Adipocyte (in vitro differentiated cells): ENCODE data around the gene GLOD4.
"Not testable (repeated sequence)": the region's sequence is repeated elsewhere in the genome, so short reads cannot be mapped to it uniquely, and the experiment has no call there.

Experiments
- DNase-seq: peaks from one replicate; pipeline ENCODE4 v3.0.0-alpha.2; 2015; ENCODE audit warnings: low read depth
- H3K27me3 ChIP-seq: replicated peaks from 2 replicates; pipeline ENCODE4 v1.7.0; 2013; ENCODE audit warnings: mild to moderate bottlenecking, low read length, moderate library complexity; ENCODE audit not compliant: control insufficient read depth, insufficient read depth
- H3K36me3 ChIP-seq: 2 replicates; pipeline ENCODE4 v1.7.0; 2013; ENCODE audit warnings: low read length, mild to moderate bottlenecking, moderate library complexity; ENCODE audit not compliant: control insufficient read depth, insufficient read depth, severe bottlenecking
- H3K4me1 ChIP-seq: 2 replicates; pipeline ENCODE4 v1.7.0; 2013; ENCODE audit warnings: mild to moderate bottlenecking, low read length, moderate library complexity; ENCODE audit not compliant: control insufficient read depth, insufficient read depth
- H3K4me3 ChIP-seq: 2 replicates; pipeline ENCODE4 v1.7.0; 2013; ENCODE audit warnings: mild to moderate bottlenecking, low read length, moderate library complexity
- H3K9ac ChIP-seq: 2 replicates; pipeline ENCODE4 v1.7.0; 2013; ENCODE audit warnings: mild to moderate bottlenecking, low read length, moderate library complexity
- H3K9me3 ChIP-seq: 2 replicates; pipeline ENCODE4 v1.7.0; 2013; ENCODE audit warnings: mild to moderate bottlenecking, low read length, moderate library complexity; ENCODE audit not compliant: control insufficient read depth

The GLOD4 gene

GRCh38 chr17:789931-790873, 8.1 kb upstream of the GLOD4 start:
- not testable (repeated sequence) for DNase-seq, H3K4me1 ChIP-seq, H3K9ac ChIP-seq, H3K27me3 ChIP-seq, H3K9me3 ChIP-seq, H3K4me3 ChIP-seq
- H3K36me3 ChIP-seq, result peaks cover 47% of the 10 kb centered on the region

- H3K9ac ChIP-seq, result no peak overlapping the region
- no peaks in the 10 kb centered on the region for H3K9me3 ChIP-seq
- no peaks in the 10 kb centered on the region for H3K27me3 ChIP-seq
- no peak overlapping the region for H3K4me3 ChIP-seq
- DNase-seq, result no peak
- H3K4me1 ChIP-seq, result no peaks in the 10 kb centered on the region
- H3K36me3 ChIP-seq, result peaks cover 47% of the 10 kb centered on the region
Observed at GRCh38 chr17:789160-789840, 7.2 kb upstream of the GLOD4 start.

GRCh38 chr17:788551-788950, 6.5 kb upstream of the GLOD4 start:
- H3K4me3 ChIP-seq, result no peak overlapping the region
- H3K36me3 ChIP-seq, result peaks cover 47% of the 10 kb centered on the region
- no peak for DNase-seq
- H3K27me3 ChIP-seq, result no peaks in the 10 kb centered on the region
- peaks cover 5% of the 10 kb centered on the region for H3K4me1 ChIP-seq
- no peak overlapping the region for H3K9ac ChIP-seq
- no peaks in the 10 kb centered on the region for H3K9me3 ChIP-seq

GRCh38 chr17:787641-788221, 5.7 kb upstream of the GLOD4 start:
- no peak for DNase-seq
- peaks cover 13% of the 10 kb centered on the region for H3K4me1 ChIP-seq
- peaks cover 46% of the 10 kb centered on the region for H3K36me3 ChIP-seq
- no peaks in the 10 kb centered on the region for H3K27me3 ChIP-seq
- H3K9ac ChIP-seq, result no peak overlapping the region
- no peaks in the 10 kb centered on the region for H3K9me3 ChIP-seq
- no peak overlapping the region for H3K4me3 ChIP-seq

GRCh38 chr17:785901-786300, 3.8 kb upstream of the GLOD4 start:
- DNase-seq, H3K9ac ChIP-seq, H3K27me3 ChIP-seq, H3K9me3 ChIP-seq, H3K4me3 ChIP-seq: not testable (repeated sequence)
- Histone ChIP-seq H3K36me3 (peaks cover 28% of the 10 kb centered on the region), H3K4me1 (peaks cover 20% of the 10 kb centered on the region)

- H3K4me3 ChIP-seq, result no peak overlapping the region
- peaks cover 16% of the 10 kb centered on the region for H3K36me3 ChIP-seq
- DNase-seq, result no peak
- peaks cover 23% of the 10 kb centered on the region for H3K4me1 ChIP-seq
- H3K9me3 ChIP-seq, result no peaks in the 10 kb centered on the region
- H3K9ac ChIP-seq, result peak overlapping the region; percentile 96
- H3K27me3 ChIP-seq, result no peaks in the 10 kb centered on the region
Observed at GRCh38 chr17:784143-784542, 2.1 kb upstream of the GLOD4 start.

- no peak overlapping the region for H3K9ac ChIP-seq
- peaks cover 52% of the 10 kb centered on the region for H3K36me3 ChIP-seq
- H3K4me3 ChIP-seq, result no peak overlapping the region
- H3K27me3 ChIP-seq, result no peaks in the 10 kb centered on the region
- peaks cover 14% of the 10 kb centered on the region for H3K4me1 ChIP-seq
- H3K9me3 ChIP-seq, result no peaks in the 10 kb centered on the region
- no peak for DNase-seq
Observed at GRCh38 chr17:778096-778495, 4.0 kb downstream of the GLOD4 start.

- Histone ChIP-seq H3K9me3 (no peaks in the 10 kb centered on the region), H3K9ac (no peak overlapping the region), H3K27me3 (no peaks in the 10 kb centered on the region), H3K4me3 (no peak overlapping the region), H3K4me1 (no peaks in the 10 kb centered on the region), H3K36me3 (peaks cover 83% of the 10 kb centered on the region)
- no peak for DNase-seq
Observed at GRCh38 chr17:774313-774584, 7.8 kb downstream of the GLOD4 start.

- Histone ChIP-seq H3K4me1 (no peaks in the 10 kb centered on the region), H3K9me3 (no peaks in the 10 kb centered on the region), H3K27me3 (no peaks in the 10 kb centered on the region), H3K4me3 (no peak overlapping the region), H3K36me3 (peaks cover 86% of the 10 kb centered on the region), H3K9ac (no peak overlapping the region)
- DNase-seq, result no peak
Observed at GRCh38 chr17:773467-774312, 8.4 kb downstream of the GLOD4 start.

GRCh38 chr17:773016-773415, 9.1 kb downstream of the GLOD4 start:
- Histone ChIP-seq H3K36me3 (peaks cover 83% of the 10 kb centered on the region), H3K9ac (no peak overlapping the region), H3K27me3 (no peaks in the 10 kb centered on the region), H3K9me3 (no peaks in the 10 kb centered on the region), H3K4me3 (no peak overlapping the region), H3K4me1 (no peaks in the 10 kb centered on the region)
- DNase-seq, result no peak

- DNase-seq, result no peak
- Histone ChIP-seq H3K36me3 (peaks cover 66% of the 10 kb centered on the region), H3K9me3 (no peaks in the 10 kb centered on the region), H3K9ac (no peak overlapping the region), H3K4me3 (no peak overlapping the region), H3K27me3 (no peaks in the 10 kb centered on the region), H3K4me1 (no peaks in the 10 kb centered on the region)
Observed at GRCh38 chr17:767076-767475, 15.0 kb downstream of the GLOD4 start.
